Uterus (tissue), 4 donors: ENCODE measurements around the gene KCNMA1. TPM values are rescaled to one million over a fixed set of nuclear protein-coding genes. Genes with fewer than 3 reads are reported as not detected.
A peak's percentile ranks its signal among the peaks of the same experiment; 100 is the strongest.

ENCODE experiments used
- DNase-seq, 2 donors: peaks; one replicate each; pipeline ENCODE4 v3.0.0-alpha.2; 2019 to 2020
- H3K27ac ChIP-seq, 2 donors: fragments of 200-600 bp; sonication (generic); 1 replicate in 1 of 2; 2 replicates in 1 of 2; pipeline ENCODE4 v1.5.1; 2016 to 2018
- H3K27me3 ChIP-seq, 2 donors: fragments of 200-600 bp; sonication (generic); one replicate each; pipeline ENCODE4 v1.5.1; 2018 to 2019; ENCODE audit warnings: control low read depth in 1 of 2
- H3K36me3 ChIP-seq, 2 donors: fragments of 200-600 bp; sonication (generic); one replicate each; pipeline ENCODE4 v1.5.1; 2019; ENCODE audit warnings: control low read depth in 1 of 2
- H3K4me1 ChIP-seq, 2 donors: fragments of 200-600 bp; sonication (generic); one replicate each; pipeline ENCODE4 v1.5.1; 2018 to 2019; ENCODE audit warnings: control low read depth in 1 of 2
- H3K4me3 ChIP-seq, 2 donors: fragments of 200-600 bp; sonication (generic); 1 replicate in 1 of 2; 2 replicates in 1 of 2; pipeline ENCODE4 v1.5.1; 2018 to 2019; ENCODE audit warnings: mild to moderate bottlenecking in 1 of 2
- H3K9me3 ChIP-seq, 2 donors: fragments of 200-600 bp; sonication (generic); one replicate each; pipeline ENCODE4 v1.5.1; 2019; ENCODE audit warnings: control low read depth in 1 of 2
- POLR2A ChIP-seq, 2 donors: fragments of 450-650 bp; IDR thresholded peaks; one replicate each; pipeline ENCODE4 v1.6.1; 2016; ENCODE audit warnings: antibody characterized with exemption in 2 of 2, mild to moderate bottlenecking in 1 of 2, moderate library complexity in 1 of 2
- intact Hi-C: fragments of 100-400 bp; cut with DNase I; formaldehyde crosslinking; loops from one replicate; pipeline ENCODE4 v1.15.1; 2023; ENCODE audit warnings: low total_unique reads
- total RNA-seq, 4 donors: library from RNA; depleted of rRNA in 3 of 4; stranded (reverse); fragments of >200 nt in 3 of 4; gene quantifications; one replicate each; pipeline versions ENCODE4 v1.1.0 to v1.2.4, GENCODE V29; 2014 to 2023
- TF ChIP-seq, protein P1 (sequence below), 4 experiments: fragments of 200-600 bp in 2 of 4; fragments of 450-650 bp in 2 of 4; sonication (generic) in 2 of 4; IDR thresholded peaks; one replicate each; pipeline ENCODE4 v1.5.1; 2016 to 2019; ENCODE audit warnings: antibody characterized with exemption in 4 of 4, mild to moderate bottlenecking in 2 of 4, moderate library complexity in 1 of 4
- donor health status: DM: yes; HTN: yes; CAD: no.

Gene KCNMA1
- total RNA-seq, 4 donors from 2014 or later: 86.2 to 236 (median 164) TPM

DNA sequence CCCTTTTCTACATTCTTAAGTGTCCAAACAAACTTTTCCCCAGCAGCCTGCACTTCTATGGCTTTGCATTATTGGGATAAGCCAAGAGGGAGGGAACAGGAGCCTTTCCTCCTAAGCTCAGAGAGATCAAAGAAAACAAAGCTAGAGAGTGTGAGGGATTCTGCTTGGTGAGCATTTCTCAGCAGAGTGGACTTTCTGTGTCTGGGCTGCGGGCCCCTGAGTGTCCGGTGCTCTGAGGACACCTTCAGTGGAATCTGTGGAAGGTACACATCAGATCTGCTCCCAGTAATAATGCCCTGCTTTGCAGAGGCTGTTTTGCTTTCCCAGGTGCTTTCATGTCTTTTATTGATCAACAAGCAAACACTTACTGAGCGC is 50.2 kb downstream of the KCNMA1 start:
- no peaks in the 10 kb centered on the region for H3K27me3 ChIP-seq
- no peaks in the 10 kb centered on the region for H3K36me3 ChIP-seq
- peak overlapping the region; percentile 40 to 66 for H3K27ac ChIP-seq
- H3K9me3 ChIP-seq: no peaks in the 10 kb centered on the region
- TF ChIP-seq, protein P1, sequence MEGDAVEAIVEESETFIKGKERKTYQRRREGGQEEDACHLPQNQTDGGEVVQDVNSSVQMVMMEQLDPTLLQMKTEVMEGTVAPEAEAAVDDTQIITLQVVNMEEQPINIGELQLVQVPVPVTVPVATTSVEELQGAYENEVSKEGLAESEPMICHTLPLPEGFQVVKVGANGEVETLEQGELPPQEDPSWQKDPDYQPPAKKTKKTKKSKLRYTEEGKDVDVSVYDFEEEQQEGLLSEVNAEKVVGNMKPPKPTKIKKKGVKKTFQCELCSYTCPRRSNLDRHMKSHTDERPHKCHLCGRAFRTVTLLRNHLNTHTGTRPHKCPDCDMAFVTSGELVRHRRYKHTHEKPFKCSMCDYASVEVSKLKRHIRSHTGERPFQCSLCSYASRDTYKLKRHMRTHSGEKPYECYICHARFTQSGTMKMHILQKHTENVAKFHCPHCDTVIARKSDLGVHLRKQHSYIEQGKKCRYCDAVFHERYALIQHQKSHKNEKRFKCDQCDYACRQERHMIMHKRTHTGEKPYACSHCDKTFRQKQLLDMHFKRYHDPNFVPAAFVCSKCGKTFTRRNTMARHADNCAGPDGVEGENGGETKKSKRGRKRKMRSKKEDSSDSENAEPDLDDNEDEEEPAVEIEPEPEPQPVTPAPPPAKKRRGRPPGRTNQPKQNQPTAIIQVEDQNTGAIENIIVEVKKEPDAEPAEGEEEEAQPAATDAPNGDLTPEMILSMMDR (IDR thresholded peaks at IDR 0.05): no peak
- TF ChIP-seq POLR2A (IDR thresholded peaks at IDR 0.05): no peak
- no peaks in the 10 kb centered on the region for H3K4me1 ChIP-seq
- intact Hi-C loops: no loop called here
- H3K4me3 ChIP-seq: no peak overlapping the region
- no peak for DNase-seq

DNA sequence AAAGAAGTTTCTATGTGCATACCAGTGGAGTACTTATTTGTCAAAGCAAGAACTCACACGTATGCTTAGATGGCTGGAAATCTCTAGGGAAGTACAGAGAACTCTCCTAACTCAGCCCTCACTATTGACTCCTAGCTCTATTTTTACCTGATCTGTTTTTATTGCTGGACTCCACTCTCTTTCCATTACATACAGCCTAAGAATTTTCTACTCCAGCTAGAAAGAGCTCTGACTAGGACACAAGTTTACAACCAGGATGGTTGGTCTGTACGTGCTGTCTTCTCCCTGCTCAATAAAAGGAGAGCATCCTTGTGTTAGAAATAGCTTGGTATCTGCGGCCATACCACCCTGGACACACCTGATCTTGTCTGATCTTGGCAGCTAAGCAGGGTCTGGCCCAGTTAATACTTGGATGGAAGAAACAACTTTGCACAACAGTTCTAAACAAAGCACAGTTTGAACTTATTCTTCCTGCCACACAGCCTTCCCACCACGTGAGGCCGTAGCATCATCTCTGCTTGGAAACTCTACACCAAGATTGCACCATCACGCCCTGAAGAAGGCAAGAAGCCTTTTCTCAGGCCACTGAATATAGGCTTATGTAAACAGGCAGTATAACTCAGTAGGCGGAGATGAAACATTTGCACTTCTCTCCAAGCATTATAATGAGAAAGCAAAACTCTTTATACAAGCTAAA is 50.7 kb downstream of the KCNMA1 start:
- H3K4me3 ChIP-seq: no peak overlapping the region
- H3K4me1 ChIP-seq: no peaks in the 10 kb centered on the region
- peak overlapping the region; percentile 40 to 66 for H3K27ac ChIP-seq
- no peaks in the 10 kb centered on the region for H3K36me3 ChIP-seq
- TF ChIP-seq, protein P1 (IDR thresholded peaks at IDR 0.05): no peak
- TF ChIP-seq POLR2A (IDR thresholded peaks at IDR 0.05): no peak
- DNase-seq: peak; percentile 30 to 72
- no peaks in the 10 kb centered on the region for H3K27me3 ChIP-seq
- no peaks in the 10 kb centered on the region for H3K9me3 ChIP-seq
- intact Hi-C loops: no loop called here

DNA sequence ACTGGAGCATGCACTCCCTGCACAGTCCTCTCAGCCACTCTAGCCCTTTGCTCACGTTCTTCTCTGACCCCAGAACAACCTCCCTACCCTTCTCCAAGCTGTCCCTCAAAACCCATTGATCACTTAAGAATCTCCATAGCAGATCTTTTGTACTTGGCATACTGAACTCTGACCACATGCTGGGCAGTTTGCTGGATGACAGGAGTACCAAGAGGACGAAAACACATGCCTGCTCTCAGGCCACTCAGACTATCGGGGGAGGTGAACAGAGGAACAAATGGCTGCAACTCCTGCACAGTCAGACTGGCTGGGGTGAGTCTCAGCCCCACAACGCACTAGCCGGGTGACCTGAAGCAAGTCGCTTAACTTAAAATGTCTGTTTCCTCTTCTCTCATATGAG is 52.7 kb downstream of the KCNMA1 start:
- no peak for TF ChIP-seq POLR2A (IDR thresholded peaks at IDR 0.05)
- TF ChIP-seq, protein P1 (IDR thresholded peaks at IDR 0.05): no peak
- no peaks in the 10 kb centered on the region for H3K36me3 ChIP-seq
- intact Hi-C loops: no loop called here
- H3K27me3 ChIP-seq: no peaks in the 10 kb centered on the region
- no peaks in the 10 kb centered on the region for H3K9me3 ChIP-seq
- DNase-seq: no peak
- H3K4me1 ChIP-seq: no peaks in the 10 kb centered on the region
- no peak overlapping the region for H3K4me3 ChIP-seq
- no peak overlapping the region for H3K27ac ChIP-seq

DNA sequence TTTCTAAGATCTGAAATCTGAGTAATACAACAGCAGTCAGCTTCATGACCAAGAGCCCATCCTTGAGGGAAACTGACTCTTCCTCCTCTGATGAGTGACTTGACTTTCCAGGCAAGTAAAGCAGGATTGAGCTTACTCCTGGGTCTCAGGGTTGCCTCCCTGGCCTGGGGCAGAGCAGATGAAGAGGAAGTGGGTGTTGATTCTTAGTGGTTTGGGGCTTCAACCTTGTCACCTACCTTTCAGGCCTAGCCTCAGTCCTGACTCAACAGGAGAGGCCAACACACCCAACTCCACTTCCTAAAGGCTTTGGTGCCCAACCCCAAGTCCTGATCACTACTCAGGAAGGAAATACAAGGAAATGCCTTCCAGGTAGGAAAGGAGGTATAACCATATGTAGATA is 54.1 kb downstream of the KCNMA1 start:
- H3K27me3 ChIP-seq: no peaks in the 10 kb centered on the region
- intact Hi-C loops: no loop called here
- H3K27ac ChIP-seq: no peak overlapping the region
- no peak overlapping the region for H3K4me3 ChIP-seq
- no peak for DNase-seq
- no peaks in the 10 kb centered on the region for H3K9me3 ChIP-seq
- no peaks in the 10 kb centered on the region for H3K4me1 ChIP-seq
- TF ChIP-seq POLR2A (IDR thresholded peaks at IDR 0.05): no peak
- TF ChIP-seq, protein P1 (IDR thresholded peaks at IDR 0.05): no peak
- no peaks in the 10 kb centered on the region for H3K36me3 ChIP-seq

DNA sequence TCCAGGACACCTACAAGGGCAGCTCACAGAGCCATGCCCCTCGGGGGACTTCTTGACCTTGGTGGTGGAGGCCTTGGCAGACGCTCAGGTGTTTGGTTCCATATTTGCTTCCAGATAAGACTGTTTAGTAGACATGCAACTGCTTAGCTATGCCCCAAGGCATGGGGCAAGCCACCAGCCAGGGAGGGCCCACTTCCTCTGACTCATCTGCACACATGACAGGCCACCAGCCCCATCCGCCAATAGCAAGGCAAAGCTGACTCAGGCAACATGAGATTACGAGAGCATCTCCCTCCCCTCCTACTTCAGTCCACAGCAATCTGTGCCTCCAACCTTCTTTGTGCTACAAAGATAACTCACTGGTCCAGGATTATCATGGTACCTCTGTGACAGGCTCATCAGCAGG is 54.9 kb downstream of the KCNMA1 start:
- H3K27ac ChIP-seq: peak overlapping the region in 1 of 2 donors; percentile 18
- H3K36me3 ChIP-seq: no peaks in the 10 kb centered on the region
- no peaks in the 10 kb centered on the region for H3K4me1 ChIP-seq
- no peaks in the 10 kb centered on the region for H3K27me3 ChIP-seq
- intact Hi-C loops: no loop called here
- no peak for TF ChIP-seq POLR2A (IDR thresholded peaks at IDR 0.05)
- TF ChIP-seq, protein P1 (IDR thresholded peaks at IDR 0.05): no peak
- no peaks in the 10 kb centered on the region for H3K9me3 ChIP-seq
- no peak for DNase-seq
- H3K4me3 ChIP-seq: no peak overlapping the region
